ENCODE measurements around the gene UBE2Q2.

- no peak for TF ChIP-seq EP300 (IDR thresholded peaks at IDR 0.05)
- no peak for TF ChIP-seq POLR2AphosphoS5 (IDR thresholded peaks at IDR 0.05)
- TF ChIP-seq CTCF (IDR thresholded peaks at IDR 0.05) = no peak
- no peak for TF ChIP-seq POLR2A (IDR thresholded peaks at IDR 0.05; ENCODE audit: low read depth)
Measured at GRCh38 chr15:75887178-75887577, 43.9 kb downstream of the UBE2Q2 start.
